HG03097 (cell line): ENCODE measurements around the gene FNDC3B.
"Not testable (repeated sequence)": the region's sequence is repeated elsewhere in the genome, so short reads cannot be mapped to it uniquely, and the experiment has no call there.

ENCODE experiments used
- ATAC-seq: cut with Tn5 transposase; IDR thresholded peaks from one replicate; pipeline ENCODE4 v1.9.1; 2021; ENCODE audit not compliant: unreplicated experiment, low FRiP score

FNDC3B gene

GRCh38 chr3:172039436-172040077, at the start of gene FNDC3B:
FNDC3B (plus strand) TSS chr3:172039578; CDS start chr3:172112480, 72,902 bp downstream.
- ATAC-seq: peak; percentile 51

- not testable (repeated sequence) for ATAC-seq
Measured at GRCh38 chr3:171990239-171990638, 49.1 kb upstream of the FNDC3B start.

GRCh38 chr3:171991166-171991565, 48.2 kb upstream of the FNDC3B start:
- no peak for ATAC-seq

- no peak for ATAC-seq
Measured at GRCh38 chr3:171994646-171995428, 44.5 kb upstream of the FNDC3B start.

- no peak for ATAC-seq
Measured at GRCh38 chr3:171995486-171995885, 43.9 kb upstream of the FNDC3B start.

GRCh38 chr3:171996178-171996817, 43.1 kb upstream of the FNDC3B start:
- ATAC-seq: no peak

GRCh38 chr3:171998731-171999130, 40.6 kb upstream of the FNDC3B start:
- not testable (repeated sequence) for ATAC-seq

- ATAC-seq: not testable (repeated sequence)
Measured at GRCh38 chr3:172001616-172002015, 37.8 kb upstream of the FNDC3B start.

GRCh38 chr3:172002512-172003078, 36.8 kb upstream of the FNDC3B start:
- ATAC-seq: no peak

- no peak for ATAC-seq
Measured at GRCh38 chr3:172003146-172003545, 36.2 kb upstream of the FNDC3B start.

GRCh38 chr3:172007065-172007370, 32.4 kb upstream of the FNDC3B start:
- no peak for ATAC-seq

GRCh38 chr3:172009803-172010202, 29.6 kb upstream of the FNDC3B start:
- no peak for ATAC-seq

GRCh38 chr3:172012775-172013174, 26.6 kb upstream of the FNDC3B start:
- ATAC-seq: no peak

GRCh38 chr3:172014145-172014544, 25.2 kb upstream of the FNDC3B start:
- no peak for ATAC-seq

GRCh38 chr3:172018364-172018763, 21.0 kb upstream of the FNDC3B start:
- ATAC-seq: no peak

- ATAC-seq: no peak
Measured at GRCh38 chr3:172020763-172021162, 18.6 kb upstream of the FNDC3B start.

- ATAC-seq: no peak
Measured at GRCh38 chr3:172021164-172021563, 18.2 kb upstream of the FNDC3B start.

- no peak for ATAC-seq
Measured at GRCh38 chr3:172021859-172022258, 17.5 kb upstream of the FNDC3B start.

- ATAC-seq: no peak
Measured at GRCh38 chr3:172023915-172024314, 15.5 kb upstream of the FNDC3B start.

GRCh38 chr3:172024679-172025078, 14.7 kb upstream of the FNDC3B start:
- ATAC-seq: no peak

GRCh38 chr3:172029425-172030098, 9.8 kb upstream of the FNDC3B start:
- ATAC-seq: no peak
